NK-92 (cell line): ENCODE data around the gene TSPAN2.

Experiments
- DNase-seq: peaks from one replicate; lab custom pipeline; 2025; ENCODE audit not compliant: unreplicated experiment; lab: John Stamatoyannopoulos, UW

The TSPAN2 gene

DNA sequence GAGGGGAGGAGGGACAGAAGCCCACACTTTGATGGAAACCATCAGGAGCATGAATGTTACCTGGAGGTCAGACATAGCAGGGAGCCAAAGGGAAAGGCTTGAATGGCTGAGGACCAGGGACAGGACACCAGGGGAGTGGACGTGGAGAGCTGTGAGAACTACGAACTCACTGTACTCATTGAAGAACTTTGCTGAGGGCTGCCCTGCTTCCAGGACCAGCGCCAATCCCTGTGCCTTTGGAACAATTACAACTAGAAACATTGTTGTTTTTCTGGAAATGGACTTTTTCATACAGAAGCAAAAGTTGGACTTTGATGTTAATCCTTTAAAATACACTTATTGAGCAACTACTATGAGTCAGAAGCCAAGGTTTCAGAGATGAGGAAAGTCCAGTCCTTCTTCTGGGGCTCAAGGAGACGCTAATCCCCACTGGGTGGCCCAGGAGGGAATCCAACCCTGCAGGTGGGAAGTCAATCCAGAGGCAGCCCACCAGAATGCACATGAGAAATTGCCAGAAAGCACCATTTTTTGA lies 12.9 kb downstream of the TSPAN2 start:
- DNase-seq = no peak

DNA sequence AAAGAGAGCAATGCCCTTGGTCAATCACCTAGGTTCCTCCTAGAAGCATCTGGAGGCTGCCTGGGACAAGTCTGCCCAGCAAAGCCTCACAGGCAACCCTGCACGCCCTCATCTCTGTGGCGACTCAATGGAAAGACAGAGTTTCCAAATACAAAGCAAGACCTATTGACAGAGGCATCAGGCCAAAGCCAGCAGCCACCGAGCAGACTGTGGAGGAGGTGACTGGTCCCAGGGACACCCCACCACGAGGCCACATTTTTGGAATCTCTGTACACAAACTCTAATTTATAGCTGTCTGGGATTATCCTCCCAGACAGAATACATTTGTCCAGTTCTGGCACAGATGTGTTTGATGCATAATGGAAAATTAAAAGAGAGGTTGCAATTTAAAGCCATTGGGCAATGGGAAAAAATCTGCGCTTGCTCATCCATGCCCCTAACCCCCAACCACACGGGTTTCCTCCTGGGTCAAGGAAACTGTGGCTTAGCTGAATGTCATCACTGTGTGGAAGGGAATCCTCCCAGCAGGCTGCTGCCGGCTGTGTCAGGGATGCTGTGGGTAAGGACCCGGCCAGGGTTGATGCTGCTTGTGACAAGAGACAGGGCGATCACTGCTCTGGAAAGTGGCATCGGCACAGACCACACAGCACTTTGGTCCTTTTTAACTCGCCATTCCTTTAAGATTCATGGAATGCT lies 14.3 kb downstream of the TSPAN2 start:
- DNase-seq = no peak

DNA sequence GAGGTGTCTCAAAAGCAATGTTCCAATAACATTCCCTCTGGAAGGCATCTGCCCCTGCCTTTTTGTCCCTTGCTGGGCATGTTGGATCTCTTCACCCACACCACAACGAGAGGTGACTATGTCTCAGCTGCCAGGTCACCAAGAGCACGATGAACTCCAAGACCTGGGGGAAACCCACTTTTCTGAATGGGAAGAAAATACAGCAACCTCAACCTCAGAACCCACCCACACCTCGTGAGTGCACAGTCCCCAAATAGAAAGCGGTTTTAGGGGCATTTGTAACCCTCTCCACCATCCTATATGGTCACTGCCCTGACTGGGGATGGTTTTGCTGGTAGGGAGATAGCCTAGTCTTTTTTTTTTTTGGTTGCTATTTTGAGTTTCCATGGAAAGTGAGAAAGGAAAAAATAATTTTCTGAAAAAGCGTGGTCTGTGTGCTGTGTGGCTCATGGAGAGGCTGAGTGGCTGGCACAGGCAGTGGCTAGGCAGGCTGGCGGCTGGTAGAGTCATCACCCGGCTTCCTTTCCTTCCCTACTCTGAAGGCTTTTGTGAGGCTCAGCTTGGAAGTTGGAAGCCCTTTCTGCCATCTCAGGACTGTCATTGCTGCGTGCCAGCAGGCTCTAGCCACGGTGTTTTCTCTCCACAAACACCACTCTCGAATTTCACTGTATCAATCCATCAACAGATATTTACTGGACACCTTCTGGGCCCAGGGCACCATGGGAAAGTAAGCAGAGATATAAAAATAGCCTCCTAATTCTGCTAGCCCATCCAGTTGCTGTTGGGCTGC lies 15.8 kb downstream of the TSPAN2 start:
- no peak for DNase-seq

DNA sequence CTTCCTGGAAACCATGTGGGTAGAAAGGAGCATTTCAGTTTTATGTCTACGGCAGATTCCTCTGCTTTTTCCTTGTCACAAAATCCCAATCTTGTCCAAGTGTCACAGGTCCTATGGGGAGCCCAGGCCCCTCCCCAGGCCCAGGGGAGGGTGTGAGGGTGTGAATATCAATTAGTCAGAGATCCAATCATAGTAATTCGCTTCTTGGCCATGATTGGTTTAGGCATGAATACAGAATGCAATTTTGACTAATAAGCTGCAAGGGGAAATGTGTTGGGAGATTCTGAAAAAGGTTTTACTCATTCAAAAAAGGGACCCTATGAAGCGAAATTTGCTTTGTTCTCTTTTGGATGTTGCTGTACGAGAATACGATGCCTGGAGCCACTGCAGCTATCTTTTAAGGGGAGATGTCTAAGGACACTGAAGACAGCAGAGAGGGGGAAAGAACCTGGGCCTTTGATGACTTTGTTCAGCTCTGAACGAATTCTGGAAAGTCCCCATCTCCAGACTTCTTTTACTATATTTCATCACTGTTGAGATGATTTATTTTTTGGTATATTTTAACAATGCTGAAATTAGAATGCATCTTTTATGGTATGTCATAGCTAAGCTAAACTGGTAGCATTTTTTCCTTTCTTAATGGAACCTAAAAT lies 18.2 kb downstream of the TSPAN2 start:
- DNase-seq = no peak

DNA sequence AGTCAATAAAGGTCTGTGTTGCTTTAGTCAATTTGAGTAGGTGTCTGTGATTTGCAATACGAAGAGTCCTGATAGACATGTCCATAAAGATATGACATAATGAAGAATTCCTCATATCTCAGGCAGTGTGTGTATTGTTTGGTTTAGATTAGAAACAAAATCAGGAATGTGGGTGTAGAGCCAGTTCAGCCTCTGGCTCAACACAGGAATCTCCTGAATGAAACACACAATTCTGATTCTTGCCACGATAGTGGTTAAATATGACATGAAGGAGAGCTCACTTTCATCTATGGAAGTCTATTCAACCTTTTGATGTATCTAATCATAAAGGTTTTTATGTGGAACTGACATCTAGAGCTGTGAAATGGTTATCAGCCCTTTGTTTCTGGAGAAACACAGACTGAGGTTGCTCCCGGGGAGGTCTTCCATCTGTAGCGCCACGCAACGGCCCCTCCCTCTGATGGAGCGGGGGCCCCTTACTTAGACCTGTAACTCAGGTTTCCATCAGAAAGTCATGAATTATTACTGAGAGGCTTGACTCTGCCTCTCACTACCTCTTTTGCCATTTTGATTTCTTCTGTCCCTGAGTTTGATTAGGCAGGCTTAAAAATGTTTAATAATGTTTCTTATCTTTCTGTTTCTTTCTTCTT lies 19.5 kb downstream of the TSPAN2 start:
- DNase-seq = no peak

DNA sequence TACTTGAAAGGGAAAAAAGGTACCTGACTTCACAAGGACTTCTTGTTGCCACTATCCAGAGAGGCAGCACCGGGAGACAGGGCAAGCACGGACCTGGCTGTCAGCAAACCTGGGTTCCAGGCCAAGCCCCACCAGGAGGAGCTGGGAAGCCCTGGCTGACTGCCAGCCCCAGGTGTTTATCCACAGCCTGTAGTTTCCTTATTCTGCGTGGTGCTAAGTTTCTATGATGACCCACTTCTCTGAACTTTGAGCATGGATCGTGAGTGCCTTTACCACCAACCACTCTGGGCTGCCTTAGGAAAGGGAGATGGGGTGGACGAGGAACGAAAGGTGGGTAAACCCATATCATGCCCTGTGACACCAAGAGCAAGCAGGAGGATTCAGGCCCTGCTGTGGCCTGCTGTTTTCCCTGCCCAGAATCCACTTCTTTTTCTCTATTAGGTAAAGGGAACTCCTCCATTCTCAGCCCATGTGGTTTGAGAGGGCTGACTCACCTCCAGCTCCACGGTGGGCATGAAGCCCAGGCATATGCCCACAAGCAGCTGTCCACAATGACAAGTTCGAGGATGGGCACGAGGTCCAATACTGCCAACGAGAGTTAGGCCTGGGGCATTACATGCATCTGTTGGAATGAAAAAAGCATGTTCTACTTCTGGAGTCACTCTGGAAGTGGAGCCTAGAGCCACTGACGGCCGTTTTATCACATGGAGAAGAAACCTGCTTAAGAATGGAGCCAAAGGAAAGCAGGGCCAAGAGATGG lies 20.3 kb downstream of the TSPAN2 start:
- no peak for DNase-seq

DNA sequence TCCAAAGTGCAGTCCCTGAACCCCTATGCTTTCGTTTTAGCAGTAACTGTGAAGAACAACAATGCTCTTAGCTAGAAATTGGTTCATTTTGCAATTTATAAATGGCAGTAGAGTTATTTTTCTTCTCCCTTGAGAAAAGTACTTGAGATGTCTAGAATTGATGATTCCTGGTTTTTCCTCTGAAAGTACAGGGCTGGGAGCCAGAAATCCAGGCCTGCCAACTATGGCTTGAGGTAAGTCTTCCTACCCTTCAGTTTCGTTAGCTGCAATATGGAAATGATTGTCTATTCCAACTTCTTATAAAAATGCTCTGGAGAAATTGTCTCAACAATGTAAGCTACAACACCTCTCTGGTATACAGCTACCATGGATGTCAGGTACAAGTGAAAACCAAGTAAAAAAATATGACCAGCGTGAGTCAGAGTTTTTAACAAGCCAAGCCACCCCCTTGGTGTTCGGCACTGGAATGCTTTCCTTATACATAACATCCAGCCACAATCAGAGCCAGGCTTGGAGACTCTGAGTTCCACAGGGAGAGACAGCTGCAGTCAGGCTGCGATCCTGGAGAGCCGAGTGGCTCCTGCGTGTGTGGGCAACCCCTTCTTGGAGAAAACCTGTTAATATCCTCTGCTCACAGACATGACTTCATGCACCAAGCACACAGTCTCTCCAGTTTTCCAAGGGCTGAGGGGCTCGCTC lies 22.0 kb downstream of the TSPAN2 start:
- DNase-seq = no peak

DNA sequence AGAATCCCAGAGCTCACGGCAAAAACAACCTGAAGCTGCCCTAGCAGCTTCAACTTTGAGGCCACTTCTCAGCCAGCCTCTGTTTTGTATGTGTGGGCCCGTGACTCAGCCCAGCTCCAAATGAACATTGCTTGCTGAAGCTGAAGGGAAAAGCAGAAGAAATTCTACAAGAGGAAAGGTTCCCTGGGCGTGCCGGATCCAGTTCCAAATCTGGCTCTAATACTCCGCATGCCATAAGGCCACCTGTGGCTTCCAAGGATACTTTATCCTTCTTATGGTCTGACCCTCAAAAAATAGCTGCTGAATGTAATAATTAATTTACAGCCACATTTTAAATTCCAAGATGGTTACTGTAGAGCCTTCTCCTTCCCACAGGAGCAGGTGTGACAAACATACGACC lies 24.3 kb downstream of the TSPAN2 start:
- no peak for DNase-seq

DNA sequence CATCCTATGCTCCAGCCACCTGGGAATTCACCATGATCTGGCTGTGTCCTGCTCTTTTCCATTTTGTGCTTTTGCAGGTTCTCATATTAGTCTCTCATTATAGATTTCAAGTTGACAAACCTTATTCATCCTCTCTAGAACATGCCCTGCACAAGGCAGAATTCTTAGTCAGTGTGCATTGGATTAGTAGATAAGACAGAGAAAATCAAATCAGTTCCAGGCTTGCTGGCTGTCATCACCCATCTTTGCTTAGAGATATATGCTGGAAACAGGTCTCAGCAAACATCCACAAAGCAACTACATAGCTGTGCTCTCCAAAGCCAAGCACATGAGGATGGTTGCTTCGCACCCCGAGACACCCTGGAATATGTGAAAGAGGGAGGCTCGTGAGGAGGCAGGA lies 24.8 kb downstream of the TSPAN2 start:
- no peak for DNase-seq

DNA sequence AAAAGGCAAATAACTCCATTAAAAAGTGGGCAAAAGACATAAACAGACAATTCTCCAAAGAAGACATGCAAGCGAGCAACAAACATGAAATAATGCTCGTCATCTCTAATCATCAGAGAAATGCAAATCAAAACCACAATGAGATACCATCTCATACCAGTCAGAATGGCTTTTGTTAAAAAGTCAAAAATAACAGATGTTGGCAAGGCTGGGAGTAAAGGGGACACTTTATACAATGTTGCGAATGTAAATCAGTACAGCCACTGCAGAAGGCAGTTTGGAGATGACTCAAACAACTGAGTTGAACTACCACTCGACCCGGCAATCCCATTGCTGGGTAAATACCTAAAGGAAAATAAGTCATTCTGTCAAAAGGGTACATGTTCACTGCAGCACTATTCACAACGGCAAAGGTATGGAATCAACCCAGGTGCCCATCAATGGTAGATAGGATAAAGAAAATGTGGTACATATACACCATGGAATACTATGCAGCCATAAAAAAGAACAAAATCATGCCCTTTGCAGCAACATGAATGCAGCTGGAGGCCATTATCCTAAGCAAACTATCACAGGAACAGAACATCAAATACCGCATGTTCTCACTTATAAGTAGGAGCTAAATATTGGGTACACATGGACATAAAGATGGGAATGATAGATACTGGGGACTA lies 25.9 kb downstream of the TSPAN2 start:
- no peak for DNase-seq

DNA sequence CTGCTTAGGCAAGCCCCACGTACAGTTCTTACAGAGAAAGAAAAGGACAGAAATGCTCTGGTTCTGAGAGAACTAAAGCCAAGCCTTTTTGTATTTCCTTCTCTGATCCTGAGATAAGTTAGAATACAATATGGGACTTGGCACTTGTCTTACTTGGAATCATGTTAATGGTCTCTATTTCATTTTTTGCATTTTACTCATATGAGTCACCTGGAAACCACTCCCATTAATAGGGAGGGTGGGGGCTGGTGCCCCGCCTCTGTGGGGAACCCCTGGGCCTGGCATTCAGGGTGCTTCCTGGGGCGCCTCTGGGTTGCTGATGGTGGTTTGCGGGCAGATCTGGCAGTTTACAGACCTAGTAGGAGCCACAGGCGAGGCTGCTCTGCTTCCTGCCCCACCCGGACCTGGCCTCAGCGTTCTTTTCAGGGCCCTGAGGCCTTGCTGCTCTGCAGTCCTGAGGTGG lies 26.7 kb downstream of the TSPAN2 start:
- DNase-seq = peak; percentile 38

DNA sequence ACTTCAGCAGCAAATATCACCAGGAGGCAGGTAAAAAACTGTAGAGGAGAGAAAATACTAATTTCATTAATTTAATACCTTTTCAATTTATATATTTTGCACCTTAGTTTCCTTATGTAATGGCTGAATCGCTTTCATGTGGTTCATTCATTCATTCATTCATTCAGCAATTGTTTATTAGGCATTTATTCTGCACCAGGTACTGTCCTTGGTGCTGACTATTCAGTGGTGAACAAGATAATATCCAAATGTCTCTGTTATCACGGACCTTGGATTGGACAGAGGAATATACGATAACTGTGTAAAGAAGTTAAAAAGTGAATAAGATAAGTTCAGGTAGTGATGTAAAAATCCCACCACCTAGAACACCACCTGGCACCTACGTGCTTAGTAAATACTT lies 28.8 kb downstream of the TSPAN2 start:
- DNase-seq = no peak

DNA sequence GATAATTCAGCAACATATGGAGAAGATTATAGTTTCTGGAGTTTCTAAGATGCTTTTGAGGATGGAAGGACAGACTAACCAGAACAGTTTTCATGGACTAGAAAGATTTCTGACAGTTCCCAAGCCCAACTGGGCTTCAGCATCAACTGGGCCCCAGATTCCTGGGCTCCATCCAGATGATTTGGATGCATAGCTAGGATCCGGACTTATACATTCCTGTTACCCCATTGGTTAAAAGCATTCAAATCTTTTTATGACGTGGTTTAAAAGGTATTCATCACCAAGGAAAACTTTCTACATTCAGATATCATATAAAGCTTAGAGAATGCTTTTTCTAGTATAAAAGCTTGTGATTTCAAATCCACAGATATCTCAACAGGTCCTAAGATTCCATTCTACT lies 30.0 kb downstream of the TSPAN2 start:
- DNase-seq = no peak

DNA sequence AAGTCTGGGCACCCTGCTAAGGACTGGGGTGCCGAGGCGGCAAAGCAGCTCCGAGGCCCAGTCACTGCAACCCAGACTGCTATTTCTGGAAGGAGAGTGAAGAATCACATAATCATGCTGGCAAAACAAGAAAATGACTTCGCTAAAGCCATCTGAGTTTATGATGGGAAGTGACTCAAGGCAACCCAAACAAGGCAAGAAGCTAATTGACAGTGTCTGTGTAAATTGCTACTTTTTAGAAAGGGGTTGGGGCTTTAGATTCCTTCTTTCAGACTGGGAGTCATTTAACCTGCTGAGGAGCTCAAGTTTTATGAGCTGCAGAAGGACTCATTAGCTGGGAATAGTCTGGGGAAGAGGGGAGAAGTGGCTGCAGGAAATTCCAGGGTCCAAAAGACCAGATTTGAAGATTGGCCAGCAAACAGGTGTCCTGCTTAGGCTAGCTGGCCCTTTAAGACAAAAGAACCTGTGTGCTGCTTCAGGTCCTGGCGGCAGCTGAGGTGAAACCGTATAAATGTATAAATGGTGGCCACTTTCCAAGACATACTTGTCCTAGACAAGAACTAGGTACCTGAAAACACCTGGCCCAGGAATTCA lies 31.5 kb downstream of the TSPAN2 start:
- DNase-seq = no peak

DNA sequence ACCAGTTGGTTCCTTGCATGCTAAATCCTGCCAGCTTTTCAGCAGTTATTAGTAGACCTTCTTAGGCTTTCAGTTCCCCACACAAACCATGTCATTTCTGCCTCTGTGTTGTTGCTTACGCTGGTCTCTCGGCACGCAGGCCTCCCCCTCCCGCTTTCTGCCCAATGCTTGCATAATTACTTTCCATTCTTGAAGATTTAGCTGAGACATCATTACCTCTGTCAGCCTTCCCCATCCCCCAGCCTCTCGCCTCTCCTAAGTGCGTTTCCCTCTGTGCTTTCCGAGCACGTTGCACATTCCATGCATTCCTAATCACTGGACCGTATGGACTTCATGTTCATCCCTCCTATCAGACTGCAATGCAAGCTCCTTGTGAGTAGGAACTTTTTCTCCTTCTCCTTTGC lies 32.9 kb downstream of the TSPAN2 start:
- DNase-seq = no peak

DNA sequence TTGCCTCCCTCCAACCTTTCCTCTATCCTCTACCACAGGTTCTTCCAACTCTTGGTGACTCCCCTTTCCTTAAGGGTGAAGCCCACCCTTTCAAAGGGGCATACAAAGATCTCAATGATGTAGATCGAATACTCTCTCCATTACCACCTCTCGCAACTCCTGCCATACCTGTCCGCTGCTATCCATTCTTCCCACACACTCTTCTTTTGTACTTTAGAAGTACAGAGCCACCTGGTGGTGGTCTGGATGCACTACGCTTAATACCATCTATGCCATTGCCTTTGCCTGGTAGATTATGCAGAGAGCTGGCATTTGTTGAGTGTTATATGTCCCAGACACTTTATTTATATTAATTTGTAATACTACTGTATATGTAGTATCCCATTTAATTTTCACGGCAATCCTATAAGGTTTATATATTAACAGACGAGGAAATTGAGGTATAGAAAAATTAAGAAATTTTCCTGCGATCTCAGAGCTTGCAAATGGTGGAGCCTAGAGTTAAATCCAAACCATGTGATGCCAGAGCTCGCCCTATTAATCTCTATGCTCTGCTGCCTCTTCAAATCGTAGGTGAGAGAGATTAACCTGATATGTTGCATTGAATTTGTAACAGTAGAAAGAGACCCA lies 36.7 kb downstream of the TSPAN2 start:
- no peak for DNase-seq

DNA sequence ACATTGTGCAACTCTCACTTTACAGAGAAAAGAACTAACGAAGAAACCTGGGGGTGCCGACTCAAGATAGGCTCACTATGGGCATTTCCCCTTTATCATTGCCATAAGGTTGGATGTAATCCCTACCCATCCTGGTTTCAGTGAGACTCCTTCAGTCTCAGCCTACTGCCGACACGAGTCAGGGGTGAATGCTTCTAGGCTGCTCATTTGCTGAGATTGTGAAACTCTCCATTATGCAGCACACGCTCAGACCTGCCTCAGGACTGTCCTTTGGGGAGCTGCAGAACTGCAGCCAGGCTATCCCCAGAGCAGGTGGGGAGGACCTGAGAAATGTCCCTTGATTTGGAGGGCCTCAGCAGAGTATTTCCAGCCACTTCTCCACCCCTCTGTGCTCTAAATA lies 37.5 kb downstream of the TSPAN2 start:
- DNase-seq = no peak

DNA sequence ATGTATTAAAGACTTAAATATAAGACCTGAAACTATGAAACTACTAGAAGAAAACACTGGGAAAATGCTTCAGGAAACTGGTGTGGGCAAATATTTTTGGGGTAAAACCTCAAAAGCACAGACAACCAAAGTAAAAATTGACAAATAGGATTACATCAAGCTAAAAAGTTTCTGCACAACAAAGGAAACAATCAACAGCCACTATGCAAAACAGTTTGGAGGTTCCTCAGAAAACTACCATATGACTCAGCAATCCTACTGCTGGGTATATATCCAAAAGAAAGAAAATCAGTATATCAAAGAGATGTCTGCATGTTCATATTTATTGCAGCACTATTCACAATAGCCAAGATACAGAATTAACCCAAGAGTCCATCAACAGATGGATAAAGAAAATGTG lies 42.6 kb downstream of the TSPAN2 start:
- no peak for DNase-seq

DNA sequence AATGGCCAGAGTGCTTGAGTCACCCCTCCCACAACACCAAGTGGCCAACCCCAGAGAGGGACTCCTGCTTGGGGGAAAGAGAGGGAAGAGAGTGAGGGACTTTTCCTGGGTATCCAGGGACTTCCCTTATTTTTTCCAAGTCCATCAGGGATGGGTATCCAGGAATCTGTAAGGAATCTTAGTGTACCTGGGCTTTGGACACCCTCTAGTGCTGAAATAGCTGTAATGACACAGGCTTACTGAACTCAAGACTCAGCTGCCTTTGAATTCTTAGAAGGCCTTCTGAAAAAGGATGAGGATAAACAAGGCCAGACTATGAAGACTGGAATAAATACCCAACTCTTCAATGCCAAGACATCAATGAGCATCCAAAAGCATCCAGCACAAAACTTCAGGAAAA lies 47.6 kb downstream of the TSPAN2 start:
- DNase-seq = no peak
